ENCODE measurements around the gene TMSB15C.
"Not testable (repeated sequence)": the region's sequence is repeated elsewhere in the genome, so short reads cannot be mapped to it uniquely, and the experiment has no call there.

TMSB15C gene

GRCh38 chrX:104075778-104076445, at the start of gene TMSB15C:
Gene TMSB15C, minus strand, starts transcription at chrX:104076236.
- DNase-seq: not testable (repeated sequence)

- DNase-seq: no peak
These were observed 46.8 kb upstream of the TMSB15C start for GRCh38 chrX:104122829-104123228.

GRCh38 chrX:104118765-104119164, 42.7 kb upstream of the TMSB15C start:
- no peak for DNase-seq

- no peak for DNase-seq
These were observed 41.7 kb upstream of the TMSB15C start for GRCh38 chrX:104117759-104118158.

- DNase-seq: peak in 43 of 56 donors; percentile 1 to 55 (median 17)
These were observed 37.4 kb upstream of the TMSB15C start for GRCh38 chrX:104113222-104113965.

- peak in 47 of 56 donors; percentile 2 to 69 (median 33) for DNase-seq
These were observed 36.4 kb upstream of the TMSB15C start, which contains the start of gene ZCCHC18 for GRCh38 chrX:104112326-104112951. Gene ZCCHC18, plus strand, starts transcription at chrX:104112523. Its CDS starts 1,589 bp downstream, at chrX:104114112.

- not testable (repeated sequence) for DNase-seq
These were observed 34.6 kb upstream of the TMSB15C start for GRCh38 chrX:104110491-104111240.

- DNase-seq: no peak
These were observed 32.9 kb upstream of the TMSB15C start for GRCh38 chrX:104108955-104109354.

- DNase-seq: peak in 2 of 56 donors; percentile 1 to 3
These were observed 29.6 kb upstream of the TMSB15C start for GRCh38 chrX:104105330-104106262.

- no peak for DNase-seq
These were observed 28.6 kb upstream of the TMSB15C start for GRCh38 chrX:104104676-104105075.

- DNase-seq: no peak
These were observed 22.9 kb upstream of the TMSB15C start for GRCh38 chrX:104098919-104099318.

GRCh38 chrX:104098151-104098808, 22.2 kb upstream of the TMSB15C start:
- peak in 23 of 56 donors; percentile 0 to 59 (median 13) for DNase-seq

- no peak for DNase-seq
These were observed 9.9 kb upstream of the TMSB15C start for GRCh38 chrX:104085919-104086318.

- DNase-seq: no peak
These were observed 9.4 kb upstream of the TMSB15C start for GRCh38 chrX:104085477-104085876.

GRCh38 chrX:104084534-104085277, 8.7 kb upstream of the TMSB15C start:
- DNase-seq: no peak

- no peak for DNase-seq
These were observed 8.0 kb upstream of the TMSB15C start for GRCh38 chrX:104084063-104084462.

GRCh38 chrX:104077854-104078253, 1.8 kb upstream of the TMSB15C start:
- DNase-seq: not testable (repeated sequence)

- DNase-seq: not testable (repeated sequence)
These were observed 13.4 kb downstream of the TMSB15C start for GRCh38 chrX:104062636-104063035.

GRCh38 chrX:104054956-104055355, 21.1 kb downstream of the TMSB15C start:
- not testable (repeated sequence) for DNase-seq
